ENCODE data around the gene S100B. TPM values are rescaled to one million over a fixed set of nuclear protein-coding genes. Genes with fewer than 3 reads are reported as not detected.
"Not testable (repeated sequence)": the region's sequence is repeated elsewhere in the genome, so short reads cannot be mapped to it uniquely, and the experiment has no call there.

Gene S100B
- polyA plus RNA-seq (ENCODE audit: insufficient read length), result 9.2 TPM

DNA sequence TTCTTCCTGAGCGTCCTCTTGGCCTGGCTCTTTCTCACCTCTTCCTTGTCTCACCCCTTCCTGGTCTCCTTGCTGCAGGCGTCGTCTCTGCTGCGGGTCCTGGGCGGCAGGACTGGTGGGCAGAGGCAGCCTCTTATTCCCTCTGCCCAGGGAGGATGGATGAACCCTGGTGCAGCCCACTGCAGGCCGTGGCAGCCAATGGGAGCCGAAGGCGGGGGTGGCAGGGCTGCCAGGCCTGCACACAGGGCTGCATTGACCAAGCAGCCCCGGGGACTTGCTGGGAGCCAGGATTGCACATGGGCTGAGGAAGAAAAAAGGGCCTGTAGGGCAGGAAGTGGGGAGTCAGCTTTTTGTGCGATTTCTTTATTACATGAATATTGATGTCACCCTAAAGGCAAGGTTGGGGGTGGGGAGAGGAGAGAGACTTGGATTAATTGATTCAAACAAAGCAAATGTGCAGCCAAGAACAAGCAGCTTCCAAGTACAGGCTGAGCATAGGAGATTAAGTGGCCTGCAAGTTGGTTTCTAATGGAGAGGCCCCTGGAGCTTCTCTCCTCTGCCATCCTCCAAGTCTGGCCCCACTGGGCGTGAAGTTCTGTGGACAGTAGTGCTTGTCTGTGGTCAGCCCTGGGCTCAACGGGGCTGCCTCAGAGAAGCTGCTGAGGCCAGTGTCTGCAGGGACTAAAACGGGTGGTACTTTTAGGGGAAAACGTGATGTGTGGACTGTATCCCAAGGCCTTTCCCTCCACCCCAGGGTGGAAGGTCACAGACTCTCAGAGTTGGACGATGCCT lies at the start of gene S100B:
TSS of gene S100B (minus strand) at position 108 of the 792 bp plus-strand sequence. CDS start 2,667 bp downstream, outside the sequence.
- DNase-seq (ENCODE audit: low read depth), result no peak

DNA sequence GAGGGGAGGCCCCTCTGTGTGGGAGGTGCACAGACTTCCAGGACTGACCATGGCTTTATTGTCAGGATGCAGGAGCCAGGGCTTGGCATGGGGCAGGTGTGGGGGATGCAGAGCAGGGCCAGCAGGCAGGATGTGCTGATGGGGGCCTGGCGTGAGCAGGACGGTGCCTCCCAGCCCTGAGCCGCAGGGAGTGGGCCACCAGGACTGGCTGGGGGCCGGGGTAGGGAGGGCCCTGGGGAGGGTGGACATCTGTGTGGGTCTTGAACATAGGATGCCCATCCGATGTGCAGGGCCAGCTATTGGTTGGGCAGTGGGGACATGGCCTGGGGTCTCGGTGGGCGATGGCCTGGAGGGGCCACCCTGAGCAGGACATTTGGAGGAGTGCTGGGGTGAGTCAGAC lies 46.2 kb upstream of the S100B start:
- no peak for DNase-seq (ENCODE audit: low read depth)

DNA sequence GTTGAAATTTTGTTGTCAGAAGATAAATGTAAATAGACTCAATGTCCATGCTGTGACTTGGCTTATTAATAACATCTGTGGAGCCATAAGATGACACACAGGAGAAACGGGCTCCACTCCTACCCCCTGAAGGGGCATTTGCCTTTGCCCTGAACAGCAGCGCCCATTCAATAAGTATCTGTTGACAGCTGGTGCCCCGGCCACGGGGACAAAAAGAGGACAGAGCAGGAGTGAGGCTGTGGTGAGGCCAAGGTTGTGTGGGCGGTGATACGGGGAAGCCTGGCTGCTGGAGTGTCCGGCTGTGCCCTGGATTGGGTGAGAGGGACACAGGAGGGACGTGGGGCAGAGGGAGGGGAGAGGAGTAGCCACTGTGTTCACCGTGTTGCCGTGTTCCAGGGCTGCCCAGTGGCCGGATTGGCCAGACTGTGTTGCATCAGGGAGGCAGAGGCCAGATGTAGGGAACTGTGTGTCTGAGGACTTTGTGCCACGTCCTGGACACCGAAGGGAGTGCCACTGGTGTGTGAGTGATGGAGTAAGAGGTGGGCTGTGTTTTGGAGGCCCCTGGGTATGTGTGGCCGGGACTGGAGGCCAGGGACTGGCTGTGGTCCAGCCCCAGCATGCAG lies 45.7 kb upstream of the S100B start:
- DNase-seq (ENCODE audit: low read depth), result no peak

DNA sequence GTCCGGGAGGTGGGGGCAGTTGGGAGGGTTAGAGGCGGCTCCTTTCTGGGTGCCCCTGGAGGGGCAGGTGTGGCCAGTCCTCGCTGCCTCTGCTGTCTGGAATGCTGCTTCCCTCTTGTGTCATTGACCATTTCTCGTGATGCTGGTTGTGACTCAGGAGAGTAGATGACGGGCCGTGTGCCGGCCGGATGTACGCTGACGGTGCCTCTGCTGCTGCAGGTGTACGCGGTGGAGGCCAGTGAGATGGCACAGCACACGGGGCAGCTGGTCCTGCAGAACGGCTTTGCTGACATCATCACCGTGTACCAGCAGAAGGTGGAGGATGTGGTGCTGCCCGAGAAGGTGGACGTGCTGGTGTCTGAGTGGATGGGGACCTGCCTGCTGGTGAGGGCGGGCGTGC lies 44.5 kb upstream of the S100B start:
- no peak for DNase-seq (ENCODE audit: low read depth)

DNA sequence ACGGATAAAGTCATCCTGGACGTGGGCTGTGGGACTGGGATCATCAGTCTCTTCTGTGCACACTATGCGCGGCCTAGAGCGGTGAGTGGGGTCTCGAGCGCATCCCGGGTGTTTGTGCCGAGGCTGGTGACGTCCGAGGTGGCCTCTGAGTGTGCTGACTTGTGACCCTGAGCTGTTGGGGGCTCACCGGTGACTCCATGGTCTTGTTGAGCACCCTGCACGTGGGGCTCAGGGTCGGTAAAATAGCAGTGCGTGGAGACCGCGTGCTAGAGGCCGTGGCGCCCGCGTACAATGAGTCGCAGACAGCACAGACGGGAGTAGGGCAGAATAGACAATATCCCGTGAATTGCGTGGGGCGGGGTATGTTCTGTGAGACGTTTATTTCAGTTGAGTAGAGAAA lies 43.7 kb upstream of the S100B start:
- DNase-seq (ENCODE audit: low read depth), result no peak

DNA sequence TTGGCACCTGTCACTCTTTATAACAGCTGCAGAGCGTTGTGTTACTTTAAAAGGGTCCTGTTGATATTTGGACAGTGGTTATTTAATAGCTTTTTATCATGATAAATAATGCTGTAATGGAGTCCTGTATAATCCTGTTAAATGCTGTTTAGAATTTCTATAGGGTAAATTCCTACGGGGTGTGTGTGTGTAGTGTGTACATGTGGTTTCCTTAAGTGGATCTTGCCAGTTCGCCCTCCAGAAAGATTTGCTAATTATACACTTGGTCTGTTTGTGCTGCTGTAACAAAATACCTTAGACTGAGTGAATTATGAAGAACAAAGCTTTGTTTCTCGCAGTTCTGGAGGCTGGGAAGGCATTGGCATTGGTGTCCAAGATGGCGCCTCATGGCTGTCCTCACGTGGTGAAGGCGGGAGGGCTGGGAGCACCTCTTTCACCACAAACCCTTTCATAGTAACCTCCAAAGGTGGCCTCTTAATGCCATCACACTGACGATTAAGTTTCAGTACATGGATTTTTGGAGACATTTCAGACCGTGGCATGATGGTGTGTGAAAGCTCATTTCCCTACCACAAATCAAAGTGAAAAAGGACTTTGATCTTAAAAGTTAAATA lies 41.8 kb upstream of the S100B start:
- DNase-seq (ENCODE audit: low read depth), result no peak

DNA sequence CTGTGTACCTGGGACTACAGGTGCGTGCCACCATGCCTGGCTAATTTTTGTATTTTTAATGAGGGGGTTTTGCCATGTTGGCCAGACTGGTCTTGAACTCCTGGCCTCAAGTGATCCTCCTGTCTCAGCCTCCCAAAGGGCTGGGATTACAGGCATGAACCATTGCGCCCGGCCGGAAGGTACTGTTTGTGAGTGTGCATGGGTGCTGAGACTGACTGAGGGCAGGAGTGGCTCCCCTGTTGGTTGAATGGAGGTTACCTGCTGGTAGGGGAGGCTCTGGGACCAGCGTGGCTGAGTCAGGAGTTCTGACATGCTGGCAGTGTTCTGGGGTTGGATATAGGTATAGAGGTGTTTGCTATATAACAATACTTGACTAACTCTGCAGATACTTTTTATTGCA lies 41.0 kb upstream of the S100B start:
- DNase-seq (ENCODE audit: low read depth), result no peak

DNA sequence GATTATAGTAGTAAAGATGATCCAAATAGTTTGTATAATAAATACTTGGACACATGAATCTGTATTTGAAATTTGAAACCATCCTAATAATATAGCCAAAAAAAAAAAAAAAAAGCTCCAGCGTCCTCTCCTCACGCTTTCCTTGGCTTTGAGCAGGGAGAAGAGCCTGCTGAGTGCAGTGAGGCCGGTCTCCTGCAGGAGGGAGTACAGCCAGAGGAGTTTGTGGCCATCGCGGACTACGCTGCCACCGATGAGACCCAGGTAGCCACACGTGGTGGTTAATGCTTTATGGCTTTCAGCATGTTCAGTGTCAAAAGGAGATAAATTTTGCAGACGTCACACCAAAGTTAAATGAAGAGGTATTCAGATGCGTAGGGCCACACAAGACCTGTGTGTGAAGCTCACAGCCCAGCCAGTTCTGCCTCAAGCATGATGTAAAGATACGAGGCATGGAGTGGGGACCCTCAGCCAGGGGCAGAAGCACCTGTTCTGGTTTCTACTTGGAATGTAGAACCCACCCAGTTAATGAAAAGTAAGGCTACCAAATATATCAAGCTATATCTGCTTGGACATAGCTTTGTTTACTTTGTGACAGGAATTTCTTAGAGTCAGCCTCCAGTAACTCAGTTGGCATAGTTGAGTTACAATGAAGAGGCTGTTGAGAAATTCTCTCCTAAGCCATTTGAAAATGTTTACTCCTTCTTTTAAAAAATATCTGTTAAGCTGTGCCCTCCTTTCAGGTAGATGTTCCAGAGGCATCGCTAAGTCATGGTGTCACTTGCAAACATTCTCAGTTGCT lies 38.7 kb upstream of the S100B start:
- no peak for DNase-seq (ENCODE audit: low read depth)

DNA sequence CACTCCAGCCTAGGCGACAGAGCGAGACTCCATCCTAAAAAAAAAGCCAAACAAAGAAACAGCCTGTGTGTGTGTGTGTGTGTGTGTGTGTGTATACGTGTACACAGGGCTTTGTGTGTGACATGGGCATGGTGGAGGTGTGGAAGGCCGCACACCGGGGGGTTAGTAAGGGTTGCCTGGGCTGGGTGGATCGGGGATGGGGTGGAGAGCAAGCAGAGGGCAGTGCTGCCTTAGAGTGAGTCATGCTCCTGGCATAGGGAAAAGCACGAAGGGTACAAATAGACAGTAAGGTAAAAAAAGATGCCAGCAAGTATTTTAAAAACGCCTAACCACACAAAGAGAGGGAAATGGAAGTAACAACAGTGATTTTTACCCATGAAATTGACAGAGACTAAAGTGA lies 36.8 kb upstream of the S100B start:
- DNase-seq (ENCODE audit: low read depth), result no peak

DNA sequence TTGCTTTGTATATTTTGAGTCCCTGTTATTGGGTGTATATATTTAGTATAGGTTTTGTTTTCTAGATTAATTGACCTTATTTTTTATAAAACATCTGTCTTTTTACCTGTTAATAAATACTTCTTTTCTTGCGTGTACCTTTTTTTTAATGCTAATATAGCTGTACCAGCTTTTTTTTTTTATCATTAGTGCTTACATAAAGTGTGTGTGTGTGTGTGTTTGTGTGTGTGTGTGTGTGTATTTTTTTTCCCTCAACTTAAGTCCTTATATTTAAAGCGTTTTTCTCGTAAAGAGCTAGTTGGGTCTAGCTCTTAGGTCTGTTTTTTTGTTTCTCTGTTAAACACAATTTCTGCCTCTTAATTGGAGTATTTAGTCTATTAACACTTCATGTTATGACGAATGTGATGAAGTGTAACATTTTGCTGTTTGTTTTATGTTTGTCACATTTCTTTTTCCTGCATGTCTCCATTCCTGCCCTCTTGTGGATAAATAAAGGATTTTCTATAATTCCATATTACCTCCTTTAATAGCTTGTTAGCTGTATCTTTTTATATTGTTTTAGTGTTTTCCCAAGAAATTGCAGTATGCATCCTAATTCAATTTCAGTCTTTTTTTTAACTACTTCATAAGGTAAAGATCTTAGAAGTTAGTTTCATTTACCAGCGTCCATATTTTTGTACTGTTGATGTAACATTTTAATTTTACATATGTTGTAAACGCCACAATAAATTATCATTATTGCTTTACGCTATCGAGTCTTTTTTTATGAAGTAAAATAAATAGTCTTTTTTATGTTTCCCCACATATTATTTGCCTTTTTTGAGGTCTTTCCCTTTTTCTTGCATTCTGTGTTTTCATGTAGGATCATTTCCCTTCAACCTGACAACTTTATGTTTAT lies 34.9 kb upstream of the S100B start:
- DNase-seq (ENCODE audit: low read depth), result no peak

DNA sequence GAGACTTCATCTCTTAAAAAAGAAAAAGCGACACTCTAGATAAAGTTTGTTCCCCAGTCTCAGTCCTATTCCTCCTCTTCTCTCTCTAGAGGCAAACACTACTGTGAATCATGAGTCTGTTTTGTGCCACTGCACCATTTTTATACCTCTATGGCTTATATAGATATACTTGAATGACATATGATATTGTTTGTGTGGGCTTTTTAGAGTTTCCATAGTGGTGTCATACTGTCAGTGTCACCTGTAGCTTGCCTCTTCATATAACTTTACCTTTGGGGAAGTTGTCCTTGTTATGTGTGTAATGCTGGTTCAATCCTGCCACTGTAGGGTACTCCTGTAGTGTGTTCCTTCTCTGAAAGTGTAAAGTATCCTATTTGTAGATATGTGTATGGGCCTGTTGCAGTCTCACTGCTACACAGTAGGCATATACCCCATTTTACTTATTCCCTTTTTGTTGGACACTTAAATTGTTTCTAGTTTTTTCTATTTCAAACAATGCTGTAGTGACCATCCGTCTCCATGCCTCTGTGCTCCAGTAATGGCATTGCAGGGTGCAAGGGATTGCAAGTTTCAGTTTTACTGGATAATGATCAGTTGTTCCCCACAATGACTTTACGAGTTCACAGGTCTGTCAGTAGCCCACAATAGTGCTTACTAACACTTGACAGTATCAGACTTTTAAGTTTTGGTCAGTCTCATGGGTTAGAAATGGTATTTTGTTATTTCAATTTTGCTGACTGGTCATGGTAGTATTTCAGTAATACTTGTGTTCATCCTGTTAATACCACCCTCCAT lies 33.3 kb upstream of the S100B start:
- no peak for DNase-seq (ENCODE audit: low read depth)

DNA sequence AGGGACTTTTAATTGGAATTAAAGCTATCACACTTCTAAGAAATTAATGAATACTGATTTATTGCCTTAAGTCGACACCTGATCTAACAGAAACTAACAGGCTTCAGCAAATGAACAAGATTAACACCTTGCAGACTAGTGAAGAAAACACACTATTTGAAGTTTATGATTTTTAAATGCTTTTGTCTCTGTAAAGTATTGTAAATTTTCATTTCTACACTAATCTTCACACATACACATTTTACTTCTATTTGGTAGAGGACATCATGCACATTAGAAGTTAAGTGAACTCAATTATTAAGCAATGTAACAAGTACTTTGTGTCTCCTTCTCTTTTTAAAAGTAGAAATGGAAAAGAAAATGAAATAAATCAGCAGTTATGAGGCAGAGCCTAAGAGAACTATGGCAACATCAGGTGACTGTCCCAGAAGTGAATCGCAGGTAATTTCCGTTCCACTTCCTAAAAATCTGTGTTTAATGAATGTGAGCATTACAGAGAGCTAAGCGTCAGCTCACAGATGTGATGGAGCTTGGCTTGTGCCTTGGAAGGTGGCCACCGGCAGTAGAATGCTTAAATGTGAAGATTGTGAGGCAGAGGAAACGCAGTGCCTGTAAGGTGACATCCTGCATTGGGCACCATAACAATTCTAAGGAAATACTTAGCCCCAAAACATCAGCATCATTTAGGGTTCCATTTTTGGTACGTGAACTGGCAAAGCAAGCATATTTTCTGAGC lies 31.8 kb upstream of the S100B start:
- no peak for DNase-seq (ENCODE audit: low read depth)

DNA sequence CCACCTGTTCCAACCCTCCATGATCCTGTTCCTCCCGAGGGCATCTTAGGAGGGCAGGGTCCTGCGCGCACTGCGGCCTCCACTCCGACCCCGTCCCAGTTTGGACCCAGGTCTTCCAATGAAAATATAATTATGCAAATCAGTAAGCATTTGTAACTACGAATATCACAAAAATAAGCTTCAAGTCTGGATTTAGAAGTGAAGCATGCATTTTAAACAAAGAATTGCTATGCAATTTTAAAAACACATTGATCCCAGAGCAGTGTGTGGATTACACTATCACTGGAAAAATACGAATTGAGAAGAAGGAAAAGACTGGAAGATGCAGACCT lies 31.3 kb upstream of the S100B start:
- DNase-seq (ENCODE audit: low read depth), result no peak

DNA sequence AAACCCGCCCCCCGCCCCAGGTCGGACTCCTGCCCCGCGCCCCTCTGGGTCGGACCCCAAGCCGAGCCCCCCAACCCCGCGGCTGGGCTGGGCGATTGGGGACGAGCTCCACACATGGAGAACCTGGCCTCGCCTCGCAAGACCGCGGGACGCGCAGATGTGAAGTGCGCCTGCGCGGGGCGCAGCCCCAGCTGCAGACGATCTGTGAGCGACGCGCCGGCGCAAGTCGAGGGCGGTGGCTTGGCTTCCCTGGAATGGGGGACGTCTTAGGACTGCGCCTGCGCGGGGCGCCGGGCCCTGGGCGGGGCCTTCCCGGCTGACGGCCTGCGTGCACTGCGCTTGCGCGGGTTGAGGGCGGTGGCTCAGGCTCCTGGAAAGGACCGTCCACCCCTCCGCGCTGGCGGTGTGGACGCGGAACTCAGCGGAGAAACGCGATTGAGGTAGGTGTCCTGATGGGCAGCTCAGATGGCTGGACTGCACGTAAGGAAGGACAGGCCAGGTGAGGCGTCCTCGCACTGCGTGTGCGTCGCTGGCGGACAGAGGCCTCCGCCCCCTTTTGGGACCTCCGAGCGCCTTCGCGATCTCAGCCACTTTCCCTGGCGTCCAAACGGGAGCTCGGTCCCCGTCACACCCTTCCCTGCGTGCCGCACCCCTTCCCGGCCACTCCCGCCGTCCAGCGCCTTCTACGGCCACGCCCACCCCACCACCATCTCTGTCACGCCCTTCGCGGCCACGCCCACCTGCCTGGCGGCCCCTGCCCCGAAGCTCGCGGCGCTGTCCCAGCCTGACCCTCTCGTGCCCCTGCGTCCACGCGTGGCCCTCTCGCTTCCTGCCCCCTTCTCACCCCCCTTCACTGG lies 30.7 kb upstream of the S100B start, which contains the start of gene PRMT2:
TSS of gene PRMT2 (plus strand) at position 351 of the 857 bp plus-strand sequence. CDS start 1,278 bp downstream, outside the sequence.
- peak; percentile 96 for DNase-seq (ENCODE audit: low read depth)

DNA sequence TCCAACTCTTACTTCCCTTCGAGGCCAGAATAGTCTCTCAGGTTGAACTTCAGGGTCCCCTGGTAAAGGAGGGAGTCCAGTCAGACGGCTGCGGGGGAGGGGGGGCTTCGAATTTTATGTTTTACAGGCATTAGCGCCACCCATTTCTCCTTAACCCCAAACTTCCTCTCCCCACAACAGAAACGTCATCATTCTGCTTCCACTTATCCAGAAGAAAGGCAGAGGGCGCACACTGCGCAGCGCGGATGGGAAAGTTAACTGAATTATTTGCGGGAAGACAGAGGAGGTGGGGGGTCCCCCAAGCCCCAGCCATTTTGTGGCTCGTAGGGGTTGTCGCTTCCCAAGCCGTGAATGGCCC lies 30.1 kb upstream of the S100B start:
- peak; percentile 90 for DNase-seq (ENCODE audit: low read depth)

DNA sequence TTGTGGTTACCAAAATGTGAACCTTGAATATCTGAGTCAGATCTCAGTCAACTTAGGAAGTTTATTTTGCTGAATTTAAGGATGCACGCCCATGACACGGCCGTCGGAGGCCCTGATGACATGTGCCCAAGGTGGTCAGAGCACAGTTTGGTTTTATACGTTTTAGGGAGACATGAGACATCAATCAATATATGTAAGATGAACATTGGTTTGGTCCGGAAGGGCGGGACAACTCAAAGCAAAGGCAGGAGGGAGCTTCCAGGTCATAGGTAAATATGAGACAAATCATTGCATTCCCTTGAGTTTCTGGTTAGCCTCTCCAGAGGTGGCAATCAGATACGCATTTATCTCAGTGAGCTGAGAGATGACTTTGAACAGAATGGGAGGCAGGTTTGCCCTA lies 29.5 kb upstream of the S100B start:
- no peak for DNase-seq (ENCODE audit: low read depth)

DNA sequence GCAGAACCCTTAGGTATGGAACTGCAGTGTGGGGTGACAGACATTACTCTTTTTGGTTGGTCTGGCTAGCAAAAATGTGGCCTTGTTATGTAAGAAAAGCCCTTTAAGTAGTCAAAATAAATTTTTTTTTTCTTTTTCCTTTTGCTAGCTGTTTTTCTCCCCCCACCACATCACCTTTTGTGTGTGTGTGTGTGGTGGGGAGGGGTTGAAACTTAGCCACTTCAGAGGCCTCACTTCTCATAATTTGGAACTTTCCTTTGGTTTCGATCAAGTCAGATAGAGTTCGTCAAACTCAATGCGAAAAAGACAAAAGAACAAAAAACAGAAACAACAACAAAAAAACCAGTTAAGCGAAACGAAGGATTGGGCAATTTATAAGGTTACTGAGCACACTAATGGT lies 28.7 kb upstream of the S100B start:
- DNase-seq (ENCODE audit: low read depth), result no peak

DNA sequence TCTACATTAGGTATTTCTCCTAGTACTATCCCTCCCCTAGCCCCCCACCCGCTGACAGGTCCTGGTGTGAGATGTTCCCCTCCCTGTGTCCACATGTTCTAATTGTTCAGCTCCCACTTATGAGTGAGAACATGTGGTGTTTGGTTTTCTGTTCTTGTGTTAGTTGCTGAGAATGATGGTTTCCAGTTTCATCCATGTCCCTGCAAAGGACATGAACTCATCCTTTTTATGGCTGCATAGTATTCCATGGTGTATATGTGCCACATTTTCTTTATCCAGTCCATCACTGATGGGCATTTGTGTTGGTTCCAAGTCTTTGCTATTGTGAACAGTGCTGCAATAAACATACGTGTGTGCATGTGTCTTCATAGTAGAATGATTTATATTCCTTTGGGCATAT lies 26.0 kb upstream of the S100B start:
- not testable (repeated sequence) for DNase-seq (ENCODE audit: low read depth)

DNA sequence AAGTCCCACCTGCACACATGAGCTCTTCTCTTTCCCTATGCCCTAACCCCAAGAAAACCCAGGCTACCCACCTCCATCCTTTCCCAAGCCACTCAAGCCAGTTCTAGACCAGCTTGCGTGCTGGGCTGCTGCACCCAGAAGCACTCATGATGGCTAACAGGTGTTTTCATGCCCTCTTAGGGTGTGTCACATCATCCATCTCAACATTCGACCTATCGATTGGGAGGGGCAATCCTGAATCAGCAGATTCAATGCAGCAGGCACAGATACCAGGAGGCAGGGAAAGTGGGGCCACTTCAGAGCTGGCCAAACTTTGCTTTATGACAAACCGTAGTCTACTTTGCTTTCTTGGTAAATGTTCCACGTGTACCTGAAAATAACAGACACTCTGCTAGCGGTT lies 24.0 kb upstream of the S100B start:
- no peak for DNase-seq (ENCODE audit: low read depth)

All from forelimb muscle (tissue), 1 donor.